ENCODE measurements around the gene OR5H14.

Gene OR5H14

GRCh38 chr3:98199020-98199419, 51.7 kb downstream of the OR5H14 start:
- DNase-seq = no peak
